Karpas-422 (cell line): Measurements from ENCODE around the gene SRMS. TPM values are rescaled to one million over a fixed set of nuclear protein-coding genes. Genes with fewer than 3 reads are reported as not detected.

Experiments used
- DNase-seq: peaks from one replicate; pipeline ENCODE4 v3.0.0-alpha.2; 2015
- H2AFZ ChIP-seq: fragments of 200-600 bp; sonication (generic); 2 replicates; pipeline ENCODE4 v1.6.1; 2014; ENCODE audit warnings: antibody characterized with exemption, low read length, mixed read lengths
- H3K27ac ChIP-seq: fragments of 200-600 bp; sonication (generic); 2 replicates; pipeline ENCODE4 v1.5.1; 2014; ENCODE audit warnings: mild to moderate bottlenecking, low read length, moderate library complexity
- H3K27me3 ChIP-seq: fragments of 200-600 bp; sonication (generic); 2 replicates; pipeline ENCODE4 v1.6.1; 2014; ENCODE audit warnings: low read length, mixed read lengths
- H3K36me3 ChIP-seq: fragments of 200-600 bp; sonication (generic); 2 replicates; pipeline ENCODE4 v1.6.1; 2014; ENCODE audit warnings: low read length, mixed read lengths; ENCODE audit not compliant: insufficient read depth
- H3K4me1 ChIP-seq: fragments of 200-600 bp; sonication (generic); 2 replicates; pipeline ENCODE4 v1.6.1; 2014; ENCODE audit warnings: mild to moderate bottlenecking, low read length, mixed read lengths
- H3K4me2 ChIP-seq: fragments of 200-600 bp; sonication (generic); 2 replicates; pipeline ENCODE4 v1.6.1; 2014; ENCODE audit warnings: low read length, low read depth, mild to moderate bottlenecking; ENCODE audit not compliant: poor library complexity, severe bottlenecking
- H3K4me3 ChIP-seq: fragments of 200-600 bp; sonication (generic); 2 replicates; pipeline ENCODE4 v1.5.1; 2014; ENCODE audit warnings: mild to moderate bottlenecking, antibody characterized with exemption, low read length, mixed read lengths
- H3K79me2 ChIP-seq: fragments of 200-600 bp; sonication (generic); 2 replicates; pipeline ENCODE4 v1.6.1; 2014; ENCODE audit warnings: mild to moderate bottlenecking, low read length, mixed read lengths
- H3K9ac ChIP-seq: fragments of 200-600 bp; sonication (generic); 2 replicates; pipeline ENCODE4 v1.6.0; 2014; ENCODE audit warnings: low read length
- H3K9me2 ChIP-seq: fragments of 200-600 bp; sonication (generic), shearing (Covaris generic); replicated peaks from 2 replicates; pipeline ENCODE4 v1.6.0; 2014; ENCODE audit warnings: mild to moderate bottlenecking, low read length, moderate library complexity; ENCODE audit not compliant: insufficient read depth
- H3K9me3 ChIP-seq: fragments of 300-700, 200-600 bp; sonication (generic); 2 replicates; pipeline ENCODE4 v1.6.1; 2014; ENCODE audit warnings: low read length, mixed read lengths
- H4K20me1 ChIP-seq: fragments of 200-600 bp; sonication (generic); 2 replicates; pipeline ENCODE4 v1.6.1; 2014; ENCODE audit warnings: mild to moderate bottlenecking, antibody characterized with exemption, low read length, low read depth; ENCODE audit not compliant: insufficient read depth
- total RNA-seq: library from RNA; depleted of rRNA; stranded (reverse); fragments of >200 nt; shearing (Covaris generic); gene quantifications from 2 replicates; pipeline ENCODE4 v1.2.3, GENCODE V29; 2014; ENCODE audit warnings: low replicate concordance

The SRMS gene
- total RNA-seq, 1 experiment from 2014 or later: not detected

GRCh38 chr20:63498960-63499337, 48.6 kb downstream of the SRMS start, which contains the start of gene EEF1A2:
Gene EEF1A2, minus strand, starts transcription at chr20:63499083. Its CDS starts 1,320 bp downstream, at chr20:63497763.
- H4K20me1 ChIP-seq: no peaks in the 10 kb centered on the region; the same call in 1 of the 2 replicates
- H3K4me2 ChIP-seq: no peak within 1 kb of the TSS
- no peak within 1 kb of the TSS for H3K4me3 ChIP-seq
- DNase-seq: no peak
- no peak within 1 kb of the TSS for H2AFZ ChIP-seq
- no peak within 1 kb of the TSS for H3K27ac ChIP-seq
- peaks cover 12% of the 10 kb centered on the region for H3K4me1 ChIP-seq
- H3K9me3 ChIP-seq: no peaks in the 10 kb centered on the region
- no peaks in the 10 kb centered on the region for H3K36me3 ChIP-seq
- H3K79me2 ChIP-seq: no peaks in the 10 kb centered on the region
- H3K9ac ChIP-seq: no peak within 1 kb of the TSS
- no peaks in the 10 kb centered on the region for H3K9me2 ChIP-seq
- no peaks in the 10 kb centered on the region for H3K27me3 ChIP-seq

GRCh38 chr20:63497946-63498935, 49.3 kb downstream of the SRMS start:
- Histone ChIP-seq H3K27ac (no peak overlapping the region), H3K36me3 (no peaks in the 10 kb centered on the region), H2AFZ (no peak overlapping the region), H3K27me3 (no peaks in the 10 kb centered on the region), H4K20me1 (no peaks in the 10 kb centered on the region; the same call in 1 of the 2 replicates), H3K79me2 (no peaks in the 10 kb centered on the region), H3K4me1 (peaks cover 12% of the 10 kb centered on the region), H3K9ac (no peak overlapping the region), H3K4me2 (no peak overlapping the region), H3K9me3 (no peaks in the 10 kb centered on the region), H3K4me3 (no peak overlapping the region), H3K9me2 (no peaks in the 10 kb centered on the region)
- no peak for DNase-seq

- no peak overlapping the region for H3K27ac ChIP-seq
- DNase-seq: no peak
- no peaks in the 10 kb centered on the region for H3K27me3 ChIP-seq
- H3K9ac ChIP-seq: no peak overlapping the region
- H3K9me2 ChIP-seq: no peaks in the 10 kb centered on the region
- H3K4me1 ChIP-seq: peaks cover 10% of the 10 kb centered on the region
- H3K79me2 ChIP-seq: no peaks in the 10 kb centered on the region
- H3K4me2 ChIP-seq: no peak overlapping the region
- H3K9me3 ChIP-seq: no peaks in the 10 kb centered on the region
- H3K4me3 ChIP-seq: no peak overlapping the region
- H3K36me3 ChIP-seq: no peaks in the 10 kb centered on the region
- H2AFZ ChIP-seq: no peak overlapping the region
- H4K20me1 ChIP-seq: no peaks in the 10 kb centered on the region; the same call in 1 of the 2 replicates
Observed at GRCh38 chr20:63497138-63497945, 50.2 kb downstream of the SRMS start.

- DNase-seq: no peak
- no peaks in the 10 kb centered on the region for H3K36me3 ChIP-seq
- no peaks in the 10 kb centered on the region for H3K9me3 ChIP-seq
- no peak overlapping the region for H3K4me2 ChIP-seq
- H3K4me3 ChIP-seq: no peak overlapping the region
- H3K27me3 ChIP-seq: no peaks in the 10 kb centered on the region
- no peak overlapping the region for H2AFZ ChIP-seq
- no peaks in the 10 kb centered on the region; the same call in 1 of the 2 replicates for H4K20me1 ChIP-seq
- no peaks in the 10 kb centered on the region for H3K9me2 ChIP-seq
- no peak overlapping the region for H3K27ac ChIP-seq
- peaks cover 3% of the 10 kb centered on the region for H3K4me1 ChIP-seq
- no peaks in the 10 kb centered on the region for H3K79me2 ChIP-seq
- no peak overlapping the region for H3K9ac ChIP-seq
Observed at GRCh38 chr20:63496596-63497120, 50.9 kb downstream of the SRMS start.

- no peak overlapping the region for H3K9ac ChIP-seq
- no peaks in the 10 kb centered on the region for H3K36me3 ChIP-seq
- no peaks in the 10 kb centered on the region for H3K79me2 ChIP-seq
- no peak overlapping the region for H3K4me3 ChIP-seq
- no peaks in the 10 kb centered on the region for H3K9me3 ChIP-seq
- no peaks in the 10 kb centered on the region for H3K9me2 ChIP-seq
- H3K4me2 ChIP-seq: no peak overlapping the region
- H4K20me1 ChIP-seq: no peaks in the 10 kb centered on the region; the same call in 1 of the 2 replicates
- no peak overlapping the region for H3K27ac ChIP-seq
- peak; percentile 89 for DNase-seq
- H3K27me3 ChIP-seq: no peaks in the 10 kb centered on the region
- no peak overlapping the region for H2AFZ ChIP-seq
- H3K4me1 ChIP-seq: no peaks in the 10 kb centered on the region
Observed at GRCh38 chr20:63495741-63496595, 51.6 kb downstream of the SRMS start.

GRCh38 chr20:63495167-63495720, 52.3 kb downstream of the SRMS start:
- no peaks in the 10 kb centered on the region for H3K4me1 ChIP-seq
- H3K79me2 ChIP-seq: no peaks in the 10 kb centered on the region
- H3K27me3 ChIP-seq: no peaks in the 10 kb centered on the region
- no peaks in the 10 kb centered on the region for H3K9me2 ChIP-seq
- no peak overlapping the region for H3K4me2 ChIP-seq
- no peaks in the 10 kb centered on the region; the same call in 1 of the 2 replicates for H4K20me1 ChIP-seq
- H3K4me3 ChIP-seq: no peak overlapping the region
- H3K27ac ChIP-seq: no peak overlapping the region
- no peak for DNase-seq
- no peak overlapping the region for H3K9ac ChIP-seq
- H3K36me3 ChIP-seq: no peaks in the 10 kb centered on the region
- H2AFZ ChIP-seq: no peak overlapping the region
- no peaks in the 10 kb centered on the region for H3K9me3 ChIP-seq

GRCh38 chr20:63494420-63495166, 53.0 kb downstream of the SRMS start:
- Histone ChIP-seq H2AFZ (no peak overlapping the region), H3K79me2 (no peaks in the 10 kb centered on the region), H3K36me3 (no peaks in the 10 kb centered on the region), H3K9ac (no peak overlapping the region), H3K27me3 (no peaks in the 10 kb centered on the region), H3K4me1 (no peaks in the 10 kb centered on the region), H3K4me3 (no peak overlapping the region), H4K20me1 (no peaks in the 10 kb centered on the region; the same call in 1 of the 2 replicates), H3K9me3 (no peaks in the 10 kb centered on the region), H3K9me2 (no peaks in the 10 kb centered on the region), H3K4me2 (no peak overlapping the region), H3K27ac (no peak overlapping the region)
- no peak for DNase-seq
